GM12891 (cell line): ENCODE results near the gene FBXO24.
"Not testable (repeated sequence)": the region's sequence is repeated elsewhere in the genome, so short reads cannot be mapped to it uniquely, and the experiment has no call there.

Source experiments
- DNase-seq: peaks from one replicate; pipeline ENCODE4 v3.0.0; 2011; ENCODE audit warnings: low spot score; ENCODE audit not compliant: insufficient read length
- FAIRE-seq: peaks from 2 replicates; lab custom pipeline; 2011; peaks lifted over from hg19 to GRCh38; lab: Jason Lieb, UNC
- PAX5 ChIP-seq: IDR thresholded peaks from 2 replicates; pipeline ENCODE4 v1.6.1; 2011; ENCODE audit warnings: low read length, moderate library complexity, mild to moderate bottlenecking; ENCODE audit not compliant: insufficient read depth, severe bottlenecking
- POLR2A ChIP-seq: IDR thresholded peaks from 2 replicates; pipeline ENCODE4 v1.6.1; 2011; ENCODE audit warnings: low read depth, low read length, control low read depth
- POLR2AphosphoS5 ChIP-seq: IDR thresholded peaks from 2 replicates; pipeline ENCODE4 v1.6.1; 2011; ENCODE audit warnings: low read depth, low read length, control low read depth
- POU2F2 ChIP-seq: IDR thresholded peaks from 2 replicates; pipeline ENCODE4 v1.6.1; 2011; ENCODE audit warnings: low read depth, mild to moderate bottlenecking, control low read depth, low read length, moderate library complexity
- SPI1 ChIP-seq: IDR thresholded peaks from 2 replicates; pipeline ENCODE4 v1.6.1; 2011; ENCODE audit warnings: low read depth, low read length, control low read depth
- TAF1 ChIP-seq: IDR thresholded peaks from 2 replicates; pipeline ENCODE4 v1.6.1; 2011; ENCODE audit warnings: low read depth, low read length, control low read depth

Gene FBXO24

DNA sequence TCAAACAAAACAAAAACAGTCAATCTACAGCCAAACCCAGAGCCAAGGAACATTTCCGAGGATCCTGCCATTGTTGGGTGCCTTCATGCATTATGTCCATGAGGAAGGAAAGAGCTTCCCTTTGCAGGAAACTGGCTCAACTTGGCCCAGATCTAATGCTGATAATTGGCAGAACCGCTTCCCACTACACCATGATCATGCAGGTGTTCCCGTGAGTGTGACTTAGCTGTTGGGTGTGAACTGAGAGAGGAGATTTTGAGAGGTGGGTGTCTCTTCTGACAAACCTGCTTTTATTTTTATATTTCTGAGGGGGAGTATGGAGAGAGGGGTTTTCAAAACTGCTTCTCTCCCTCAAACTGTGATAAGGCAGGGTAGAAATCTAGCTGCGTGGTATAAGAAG is 27.0 kb upstream of the FBXO24 start:
- TF ChIP-seq POU2F2 (no peak), SPI1 (no peak), POLR2AphosphoS5 (no peak)
- FAIRE-seq (no peak), DNase-seq (no peak)

DNA sequence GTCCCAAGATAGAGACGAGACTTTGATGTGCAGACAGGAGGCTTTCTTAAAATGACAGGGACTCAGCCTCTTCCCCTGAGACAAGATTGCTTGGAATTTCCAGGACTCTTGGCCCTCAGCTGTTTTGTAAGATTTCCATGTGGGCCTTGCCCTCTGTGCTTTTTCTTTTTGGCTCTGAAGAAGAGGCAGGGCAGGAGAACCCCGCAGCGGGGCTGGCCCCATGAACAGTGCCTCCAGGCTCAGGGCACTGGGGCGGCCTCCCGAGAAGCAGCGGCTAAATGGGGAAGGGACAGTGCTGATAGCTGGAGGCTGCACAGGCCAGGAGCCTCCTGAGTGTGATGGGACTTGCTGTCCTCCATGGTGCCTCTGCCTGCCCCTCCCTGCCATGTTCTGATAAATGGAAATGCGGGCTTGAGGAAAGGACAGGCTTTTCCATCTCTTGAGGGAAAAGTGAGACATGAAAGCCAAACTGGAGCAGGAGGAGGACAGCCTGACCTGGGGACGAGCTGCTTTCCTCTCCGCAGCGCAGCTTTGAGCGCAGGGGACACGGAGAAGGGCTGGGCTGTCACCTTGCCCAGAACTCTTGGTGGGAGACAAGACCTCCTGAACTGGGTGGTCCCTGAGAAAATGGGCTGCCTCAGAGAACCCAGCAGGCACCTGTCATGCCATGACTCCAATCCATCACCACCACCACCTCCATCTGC is 24.5 kb upstream of the FBXO24 start:
- no peak for FAIRE-seq
- DNase-seq = no peak
- TF ChIP-seq POLR2A (no peak), TAF1 (no peak), SPI1 (no peak), POU2F2 (no peak), PAX5 (no peak)

- FAIRE-seq (no peak), DNase-seq (no peak)
Observed at GRCh38 chr7:100562195-100563099, 23.7 kb upstream of the FBXO24 start.

GRCh38 chr7:100563100-100563564 is 23.0 kb upstream of the FBXO24 start:
- no peak for FAIRE-seq
- no peak for DNase-seq
- TF ChIP-seq PAX5 (no peak), POLR2AphosphoS5 (no peak), POLR2A (no peak), SPI1 (no peak), POU2F2 (no peak), TAF1 (no peak)

More at GRCh38 chr7:100562195-100563099, 23.7 kb upstream of the FBXO24 start:
- TF ChIP-seq POLR2AphosphoS5 (no peak), PAX5 (no peak), POU2F2 (no peak), POLR2A (no peak), TAF1 (no peak), SPI1 (no peak)

DNA sequence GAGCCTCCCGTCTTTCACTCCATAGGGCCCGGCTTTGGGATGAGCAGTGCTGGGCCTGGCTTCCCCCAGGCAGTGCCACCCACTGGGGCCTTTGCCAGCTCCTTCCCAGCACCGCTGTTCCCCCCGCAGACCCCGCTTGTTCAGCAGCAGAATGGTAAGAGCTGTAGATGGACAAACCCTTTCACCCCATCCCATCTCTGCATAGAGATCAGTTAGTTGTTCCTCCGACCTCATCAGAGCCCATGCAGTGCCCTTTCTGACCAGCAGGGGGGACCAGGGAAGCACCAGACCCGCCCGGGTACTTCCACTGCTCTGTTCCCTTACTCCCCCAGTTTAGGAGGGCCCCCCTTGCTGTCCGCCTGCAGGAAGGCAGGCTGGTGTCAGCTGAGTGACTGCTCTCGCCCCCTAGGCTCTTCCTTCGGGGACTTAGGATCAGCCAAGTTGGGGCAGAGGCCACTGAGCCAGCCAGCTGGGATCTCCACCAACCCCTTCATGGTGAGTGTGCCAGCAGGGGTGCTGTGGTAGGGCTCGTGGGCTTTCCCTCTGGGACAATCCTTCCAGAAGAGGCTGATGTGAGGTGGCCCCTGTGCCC is 22.2 kb upstream of the FBXO24 start:
- FAIRE-seq (peak; percentile 78), DNase-seq (peak; percentile 79)
- TF ChIP-seq TAF1 (no peak), POLR2AphosphoS5 (no peak), POU2F2 (no peak), POLR2A (no peak), PAX5 (no peak), SPI1 (no peak)

GRCh38 chr7:100564405-100564804 is 21.7 kb upstream of the FBXO24 start:
- FAIRE-seq, DNase-seq: not testable (repeated sequence)

- TF ChIP-seq TAF1 (no peak), SPI1 (no peak), POLR2AphosphoS5 (no peak), POLR2A (no peak), PAX5 (no peak), POU2F2 (no peak)
- no peak for FAIRE-seq
- no peak for DNase-seq
Observed at GRCh38 chr7:100565133-100565571, 21.0 kb upstream of the FBXO24 start.

DNA sequence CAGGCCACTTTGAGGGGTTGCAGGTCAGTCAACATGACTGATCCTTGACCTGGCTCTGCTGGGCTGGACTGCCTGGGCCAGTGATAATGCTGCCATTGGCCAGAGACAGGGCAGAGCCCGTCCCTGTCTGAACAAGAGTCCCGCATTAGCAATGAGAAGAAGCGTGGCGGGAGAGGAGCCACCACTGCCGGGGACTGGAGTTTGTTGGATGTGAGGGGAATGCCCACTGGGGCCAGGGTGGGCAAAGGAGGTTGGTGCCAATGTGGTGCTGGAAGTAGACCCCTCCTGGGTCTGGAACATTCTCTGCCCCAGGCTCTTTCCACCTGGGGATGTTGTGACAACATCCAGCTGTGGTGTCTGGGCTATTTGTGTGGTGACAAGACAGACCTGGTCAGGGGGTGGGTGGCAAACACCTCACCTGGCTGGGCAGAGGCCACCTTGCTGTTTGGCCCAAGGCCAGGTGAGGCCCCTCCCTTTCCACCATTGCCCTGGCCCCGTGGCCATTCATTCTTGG is 20.1 kb upstream of the FBXO24 start:
- no peak for DNase-seq
- TF ChIP-seq POLR2A (no peak), SPI1 (no peak), POLR2AphosphoS5 (no peak), TAF1 (no peak), POU2F2 (no peak), PAX5 (no peak)
- no peak for FAIRE-seq

GRCh38 chr7:100567031-100567730 is 18.9 kb upstream of the FBXO24 start:
- DNase-seq (no peak), FAIRE-seq (no peak)
- TF ChIP-seq POLR2A (no peak; the same call in 1 of the 2 replicates), TAF1 (no peak), SPI1 (no peak), POU2F2 (no peak; the same call in 1 of the 2 replicates), PAX5 (no peak), POLR2AphosphoS5 (no peak)
